GM21423 (cell line): Measurements from ENCODE around the gene RNU1-4.
"Not testable (repeated sequence)": the region's sequence is repeated elsewhere in the genome, so short reads cannot be mapped to it uniquely, and the experiment has no call there.

ENCODE experiments used
- ATAC-seq: cut with Tn5 transposase; IDR thresholded peaks from one replicate; pipeline ENCODE4 v1.9.1; 2021; ENCODE audit warnings: mild to moderate bottlenecking, moderate library complexity; ENCODE audit not compliant: unreplicated experiment

The RNU1-4 gene

DNA sequence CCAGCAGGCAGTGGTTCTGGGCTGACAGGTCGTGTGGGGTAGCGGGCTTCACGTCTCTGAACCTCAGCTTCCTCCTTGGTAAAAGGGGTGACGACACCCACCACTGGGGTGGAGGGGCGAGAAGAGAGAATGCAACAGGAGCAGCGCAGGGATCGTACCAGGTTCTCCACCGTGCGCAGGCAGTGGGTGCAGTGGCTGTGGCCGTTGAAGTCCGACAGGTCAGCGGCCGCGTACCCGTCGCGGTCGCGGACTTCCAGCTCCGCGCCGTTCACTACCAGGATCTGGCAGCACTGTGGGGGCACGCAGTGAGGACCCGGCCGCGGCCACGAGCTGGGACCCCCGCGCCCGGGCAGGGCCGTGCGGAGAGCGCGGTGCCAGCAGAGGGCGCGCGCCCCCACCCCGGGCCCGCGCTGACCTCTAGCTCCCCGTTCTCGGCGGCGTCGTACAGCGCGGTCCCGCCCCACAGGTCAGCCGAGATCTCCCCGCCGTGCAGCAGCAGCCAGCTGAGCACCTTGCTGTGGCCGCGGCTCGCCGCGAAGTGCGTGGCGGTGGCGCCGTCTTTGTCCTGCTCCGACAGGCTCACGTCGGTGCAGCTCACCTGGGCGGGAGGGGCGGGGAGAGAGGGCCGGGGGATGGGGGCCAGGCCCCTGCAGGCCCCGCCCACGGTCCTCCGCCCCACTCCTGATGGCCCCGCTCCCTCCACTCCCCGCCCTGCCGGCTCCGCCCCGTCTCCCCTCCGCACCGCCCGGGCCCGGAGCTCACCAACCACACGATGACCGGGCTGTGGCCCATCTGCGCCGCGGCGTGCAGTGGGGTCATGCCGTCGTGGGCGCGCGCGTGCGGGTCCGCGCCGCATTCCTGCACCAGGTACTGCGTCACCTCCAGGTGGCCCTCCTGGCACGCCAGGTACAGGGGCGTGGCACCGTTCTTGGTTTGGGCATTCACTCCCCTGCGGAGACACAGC, 32.9 kb upstream of the RNU1-4 start:
- ATAC-seq = not testable (repeated sequence)

DNA sequence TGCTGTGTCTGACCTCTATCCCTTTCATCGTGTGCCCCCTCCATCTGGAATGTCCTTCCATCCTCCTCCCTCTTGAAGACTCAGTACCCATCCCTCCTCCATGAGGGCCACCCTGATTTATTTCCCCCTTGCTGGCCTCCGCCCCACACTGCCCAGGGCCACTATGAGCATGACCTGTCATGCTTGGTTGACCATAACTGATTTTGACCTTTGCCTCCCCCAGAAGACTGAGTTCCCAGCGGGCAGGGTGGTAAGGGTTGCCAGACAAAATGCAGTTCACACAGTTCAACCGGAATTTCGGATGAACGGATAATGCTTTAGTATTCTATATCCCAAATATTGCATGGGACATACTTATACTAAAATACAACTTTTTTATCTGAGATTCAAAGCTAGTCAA, 31.6 kb upstream of the RNU1-4 start:
- not testable (repeated sequence) for ATAC-seq

DNA sequence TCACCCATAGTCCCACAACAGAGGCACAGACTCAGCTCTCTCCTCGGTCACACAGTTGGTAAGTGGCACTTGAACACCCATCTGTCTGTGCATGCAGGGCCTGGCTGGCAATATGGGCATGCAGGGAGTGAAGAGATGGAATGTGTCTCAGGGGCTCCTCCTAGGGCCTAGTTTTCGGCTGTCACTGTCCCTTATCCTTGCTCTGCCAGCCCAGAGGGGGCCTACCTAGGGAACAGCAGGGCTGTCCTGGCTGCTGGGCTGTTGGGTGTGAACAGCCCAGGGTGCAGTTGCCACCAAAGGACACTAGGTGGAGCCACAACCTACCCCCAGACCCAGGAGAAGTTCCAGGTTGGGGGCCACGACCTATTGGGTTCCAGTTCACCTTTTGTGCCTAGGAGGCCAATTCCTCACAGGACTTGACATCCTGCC, 30.6 kb upstream of the RNU1-4 start:
- peak; percentile 54 for ATAC-seq

DNA sequence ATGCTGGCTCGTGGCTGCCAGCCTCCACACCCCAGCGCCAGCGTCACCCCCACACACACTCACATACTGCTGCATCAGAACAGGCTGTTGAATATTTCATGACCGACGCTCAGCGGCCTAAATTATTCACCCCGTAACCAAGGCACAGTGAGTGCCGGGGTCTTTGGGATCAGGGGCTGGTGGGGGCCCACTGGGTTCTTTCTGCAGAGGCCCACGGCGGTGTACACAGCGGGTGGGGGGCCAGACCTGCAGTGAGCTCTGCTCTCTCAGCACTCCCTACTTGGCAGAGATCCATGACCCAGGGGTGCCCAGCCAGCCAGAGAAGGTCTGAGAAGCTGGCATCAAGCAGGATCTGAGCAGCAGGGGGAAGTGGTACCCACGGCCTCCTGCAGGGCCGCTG, 29.7 kb upstream of the RNU1-4 start:
- ATAC-seq = not testable (repeated sequence)

DNA sequence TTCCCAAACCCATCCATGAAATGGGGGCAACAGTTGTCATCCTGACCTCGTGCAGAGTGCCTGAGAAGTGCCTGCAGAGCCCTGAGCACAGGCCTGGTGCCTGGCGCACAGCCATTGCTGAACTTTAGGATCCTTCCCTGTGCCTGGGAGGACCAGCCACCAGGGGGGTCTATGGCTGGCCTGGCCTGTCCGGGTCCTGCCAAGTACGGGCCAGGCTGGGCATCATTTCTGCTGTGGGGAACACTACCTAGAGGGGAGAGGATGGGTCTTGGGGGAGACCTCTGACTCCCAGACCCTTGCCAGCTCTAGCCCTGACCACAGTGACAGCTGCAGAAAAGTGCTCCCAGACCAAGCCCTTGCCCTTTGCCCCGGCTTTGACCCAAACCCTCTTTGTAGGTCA, 28.2 kb upstream of the RNU1-4 start:
- ATAC-seq = not testable (repeated sequence)

DNA sequence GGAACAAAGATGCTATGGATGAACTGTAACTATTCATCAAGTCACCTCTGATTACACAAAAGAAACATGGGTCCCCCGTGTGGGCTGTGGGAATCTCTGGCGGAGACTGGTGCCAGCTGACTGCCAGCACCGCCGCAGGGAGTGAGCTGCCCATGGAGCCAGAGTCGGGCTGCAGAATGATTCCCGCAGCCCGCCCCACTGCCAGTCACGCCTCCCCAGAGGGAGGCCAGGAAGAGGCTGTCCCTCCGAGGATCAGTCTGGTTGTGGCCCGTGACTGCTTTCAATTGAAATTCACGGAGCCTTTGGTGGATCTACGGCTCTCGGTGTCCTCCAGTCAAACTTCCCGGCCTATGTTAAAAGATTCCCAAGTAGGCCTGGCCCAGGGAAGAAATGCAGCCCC, 27.7 kb upstream of the RNU1-4 start:
- not testable (repeated sequence) for ATAC-seq

DNA sequence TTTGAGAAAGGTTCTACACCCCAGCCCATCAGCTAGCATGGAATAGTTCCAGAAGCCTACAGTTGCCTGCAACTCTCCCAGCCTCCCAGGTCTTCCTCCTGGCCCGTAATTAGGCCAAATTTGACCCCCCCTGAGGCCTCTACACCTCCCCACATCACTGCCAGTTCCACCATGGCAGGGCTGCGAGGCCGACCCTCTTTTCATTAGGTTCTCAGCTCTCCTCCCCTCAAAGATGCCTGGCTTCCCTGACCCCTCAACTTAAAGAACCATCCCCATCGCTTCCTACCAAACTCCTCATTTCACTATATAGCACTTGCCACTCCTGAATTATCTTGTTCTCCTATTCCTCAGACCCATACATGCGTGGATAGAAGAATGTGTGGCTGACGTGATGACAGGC, 27.3 kb upstream of the RNU1-4 start:
- ATAC-seq = not testable (repeated sequence)

DNA sequence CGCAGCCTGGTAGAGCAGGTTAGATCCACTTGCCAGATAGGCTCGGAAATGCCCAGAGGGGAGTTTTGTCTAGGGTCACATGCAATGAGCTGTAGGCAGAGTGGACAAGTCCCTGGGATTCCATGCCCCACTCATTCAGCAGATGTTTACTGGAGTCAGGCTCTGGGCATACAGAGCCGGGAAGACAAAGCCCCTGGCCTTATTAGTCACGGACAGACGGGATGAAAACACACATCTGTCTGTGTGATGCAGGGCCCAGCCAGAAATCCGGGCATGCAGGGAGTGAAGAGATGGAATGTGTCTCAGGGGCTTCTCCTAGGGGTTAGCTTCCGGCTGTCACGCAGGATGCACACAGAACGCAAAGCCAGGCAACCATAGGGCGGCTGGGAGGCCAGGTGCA, 26.8 kb upstream of the RNU1-4 start:
- not testable (repeated sequence) for ATAC-seq

DNA sequence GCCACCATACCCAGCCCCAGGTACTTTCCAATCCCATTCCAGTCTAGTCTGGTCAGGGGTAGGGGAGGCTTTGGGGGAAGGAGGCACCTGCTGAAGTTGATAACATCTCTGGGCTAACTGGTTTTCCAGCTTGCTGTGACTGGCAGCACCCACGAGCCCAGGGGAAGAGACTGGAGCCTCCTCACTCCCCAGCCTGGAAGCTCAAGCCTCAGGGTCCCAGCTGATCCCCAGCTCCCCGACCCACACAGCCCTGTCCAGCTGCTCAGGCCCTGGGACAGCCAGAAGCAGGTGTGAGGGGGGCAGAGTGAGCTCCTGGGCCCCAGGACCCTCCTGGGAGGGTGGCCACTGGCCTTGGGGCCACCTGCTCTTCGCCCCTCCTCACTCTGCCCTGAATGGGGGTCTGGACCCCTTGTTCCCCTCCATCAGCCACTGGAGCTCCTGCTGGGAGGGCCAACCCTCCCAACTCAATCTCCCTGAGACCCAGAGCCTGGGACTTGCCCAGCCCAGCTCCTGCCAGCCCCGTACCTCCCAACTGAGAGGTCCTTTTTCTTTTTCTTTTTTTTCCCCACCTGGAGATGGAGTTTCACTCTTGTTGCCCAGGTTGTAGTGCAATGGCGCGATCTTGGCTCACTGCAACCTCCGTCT, 23.5 kb upstream of the RNU1-4 start:
- no peak for ATAC-seq

DNA sequence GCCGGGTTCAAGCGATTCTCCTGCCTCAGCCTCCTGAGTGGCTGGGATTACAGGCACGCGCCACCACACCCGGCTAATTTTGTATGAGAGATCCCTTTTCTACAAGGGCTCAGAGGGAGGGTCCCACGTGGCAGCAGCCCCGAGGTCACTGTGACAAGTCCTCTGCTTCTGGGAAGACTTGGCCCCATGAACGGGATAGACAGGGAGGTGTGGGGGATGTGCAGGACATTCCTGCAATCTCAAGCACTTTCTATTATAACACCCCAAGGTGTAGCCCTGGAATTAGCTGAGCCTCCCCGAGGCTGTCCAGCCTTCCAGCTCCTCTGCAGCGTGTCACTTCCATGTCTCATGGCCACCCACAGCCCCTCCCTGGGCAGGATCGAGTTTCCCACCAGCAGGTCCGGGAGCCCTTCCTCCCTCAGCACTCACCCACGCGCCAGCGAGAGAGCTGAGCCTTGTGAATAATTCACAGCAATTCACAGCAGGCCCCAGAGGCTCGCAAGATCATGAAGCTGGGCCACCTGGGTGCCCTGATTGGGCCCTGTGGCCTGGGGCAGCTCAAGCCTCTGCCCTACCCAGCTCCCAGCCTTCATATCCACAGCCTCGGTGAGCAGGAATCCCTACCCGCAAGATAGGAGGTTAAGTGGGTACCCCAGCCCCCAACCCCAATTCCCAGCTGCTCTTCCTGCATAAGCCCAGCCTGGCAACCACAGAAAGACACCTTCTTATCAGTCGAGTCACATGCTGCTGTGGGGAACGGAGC, 22.8 kb upstream of the RNU1-4 start:
- ATAC-seq = no peak

DNA sequence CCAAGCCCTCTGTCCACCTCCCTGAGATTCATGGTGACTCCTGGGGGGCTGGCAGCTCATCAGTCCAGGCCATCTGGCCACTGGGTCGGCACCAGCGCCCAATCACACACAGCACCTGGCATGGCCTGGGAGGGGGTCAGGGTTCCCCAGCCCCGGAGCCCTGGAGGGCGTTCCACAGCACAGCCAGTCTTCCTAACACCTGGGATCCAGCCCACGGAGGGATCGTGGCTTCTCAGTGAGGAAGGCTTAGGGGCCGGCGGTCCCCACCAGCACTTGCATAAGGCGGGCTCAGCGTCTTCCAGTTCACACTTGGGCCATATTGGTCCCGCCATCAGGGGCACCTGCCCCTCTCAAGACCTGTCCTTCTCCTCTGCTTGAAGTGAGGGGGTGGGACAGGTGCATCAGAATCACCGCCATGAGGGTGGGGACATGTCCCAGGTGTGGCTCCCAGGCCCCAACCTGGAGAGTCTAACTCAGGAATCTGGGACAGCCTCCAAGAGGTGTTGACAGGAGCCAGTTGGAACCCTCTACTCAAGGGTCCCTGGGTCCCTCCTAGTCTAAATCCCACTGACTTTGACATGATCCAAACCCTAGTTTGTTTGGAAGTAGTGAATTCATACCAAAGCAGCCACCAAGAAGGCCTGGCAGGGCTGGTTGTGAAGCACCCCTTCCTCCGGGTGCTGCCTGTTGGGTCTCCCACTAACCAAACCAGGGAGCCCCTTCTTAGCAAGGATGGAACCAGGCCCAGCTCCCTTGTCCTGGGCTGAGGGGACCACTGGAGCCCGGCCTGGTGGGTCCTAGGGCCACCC, 22.0 kb upstream of the RNU1-4 start:
- ATAC-seq = not testable (repeated sequence)

DNA sequence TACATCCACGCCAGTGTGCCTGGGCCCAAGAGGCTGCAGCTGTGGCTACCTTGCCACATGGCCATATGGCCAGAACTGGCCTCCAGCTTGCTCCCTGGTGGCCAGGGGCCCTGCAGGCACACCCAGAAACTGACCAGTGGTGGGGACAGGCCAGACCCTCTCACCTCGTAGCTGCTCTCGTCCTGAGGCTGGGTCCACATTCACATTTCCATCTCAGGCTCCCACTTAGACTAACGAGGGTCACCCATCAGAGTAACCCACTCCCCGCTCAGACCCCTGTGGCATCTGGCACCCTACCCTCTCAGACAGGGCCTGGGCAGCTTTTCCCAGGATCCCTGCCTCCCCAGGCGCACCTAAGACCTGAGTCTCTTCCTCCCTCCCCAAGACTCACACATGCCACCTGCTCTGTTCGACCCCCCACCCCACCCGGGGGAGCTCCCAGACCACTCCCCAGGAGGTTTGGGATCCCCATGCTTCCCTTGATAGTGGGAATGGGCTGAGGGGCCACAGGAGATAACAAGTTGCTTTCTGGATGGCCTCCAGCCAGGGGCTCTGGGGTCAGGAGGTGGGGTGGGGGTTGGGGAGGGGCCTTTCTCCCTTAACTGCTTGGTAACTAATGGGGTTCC, 21.3 kb upstream of the RNU1-4 start:
- ATAC-seq = no peak

DNA sequence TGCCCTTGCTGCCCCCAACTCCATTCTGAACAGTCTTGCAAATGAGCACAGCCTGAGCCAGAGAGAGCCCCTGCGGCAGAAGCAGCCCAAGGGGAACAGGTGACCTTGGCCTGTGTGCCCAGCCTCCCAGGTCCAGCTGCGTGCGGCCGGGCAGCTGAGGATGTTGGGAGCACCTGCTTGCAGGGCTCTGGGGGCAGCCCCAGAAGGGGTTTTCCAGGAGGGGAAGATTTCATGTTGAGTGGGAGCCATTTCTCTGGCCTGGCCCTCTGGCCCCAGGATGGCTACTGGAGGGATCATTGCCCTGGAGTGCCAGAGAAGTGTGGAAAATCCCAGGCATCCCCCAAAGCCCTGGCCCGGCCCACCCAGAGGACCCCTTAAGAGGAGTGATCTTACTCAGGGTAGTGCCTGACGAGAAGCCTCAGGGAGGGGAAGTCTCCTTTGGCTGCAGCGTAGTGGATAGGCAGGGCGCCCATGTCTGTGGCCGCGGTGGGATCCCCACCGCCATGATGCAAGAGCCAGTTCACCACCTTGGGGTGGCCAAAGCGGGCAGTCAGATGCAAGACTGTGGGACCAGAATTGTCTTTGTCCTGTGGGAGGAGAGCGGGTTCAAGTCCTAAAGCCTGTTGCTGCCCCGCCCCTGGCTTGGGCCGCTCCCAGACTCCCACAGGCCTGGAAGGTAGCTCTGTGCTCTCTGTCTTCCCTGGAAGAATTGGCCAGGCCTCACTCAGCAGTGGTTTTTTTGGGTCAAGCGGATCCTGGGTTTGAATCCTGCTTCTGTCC, 20.6 kb upstream of the RNU1-4 start:
- ATAC-seq = no peak

DNA sequence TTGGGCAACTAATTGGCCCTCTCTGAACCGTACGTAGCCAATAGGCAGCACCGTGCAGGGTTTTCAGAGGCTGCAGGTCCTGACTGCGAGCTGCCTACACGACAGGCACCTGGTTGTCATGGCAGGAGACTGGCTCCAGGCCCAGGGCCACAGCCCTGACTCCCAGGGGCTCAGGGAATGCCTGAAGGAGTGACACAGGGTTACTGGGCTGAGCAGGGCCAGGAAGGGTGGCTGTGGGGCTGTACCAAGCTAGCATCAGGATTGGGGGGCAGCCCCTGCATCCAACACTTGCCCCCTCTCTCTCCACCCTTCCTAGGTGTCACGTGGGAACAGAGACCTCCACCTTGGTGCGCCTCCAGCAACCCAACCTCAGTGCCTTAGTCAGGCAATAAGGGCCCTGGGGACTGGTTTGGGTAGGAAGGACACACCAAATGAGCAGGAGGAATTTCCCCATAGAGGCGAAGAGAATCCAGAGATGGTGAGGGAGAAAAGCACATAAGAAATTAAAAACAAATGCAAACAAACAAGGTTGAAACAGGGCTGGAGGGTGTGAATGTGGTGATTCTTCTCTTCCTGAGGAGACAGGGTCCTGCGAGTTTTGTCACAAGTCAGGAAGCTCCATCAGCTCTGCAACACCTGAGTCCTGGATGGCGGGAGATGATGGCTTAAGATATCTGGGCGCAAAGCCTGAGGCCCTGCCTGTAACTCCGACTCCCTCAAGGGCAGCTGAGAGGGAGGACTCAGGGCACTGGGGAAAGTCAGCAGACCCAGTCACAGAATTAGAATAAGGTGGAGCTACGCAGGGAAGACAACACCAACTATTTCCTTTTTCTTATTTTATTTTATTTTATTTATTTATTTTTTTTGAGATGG, 19.7 kb upstream of the RNU1-4 start:
- no peak for ATAC-seq

DNA sequence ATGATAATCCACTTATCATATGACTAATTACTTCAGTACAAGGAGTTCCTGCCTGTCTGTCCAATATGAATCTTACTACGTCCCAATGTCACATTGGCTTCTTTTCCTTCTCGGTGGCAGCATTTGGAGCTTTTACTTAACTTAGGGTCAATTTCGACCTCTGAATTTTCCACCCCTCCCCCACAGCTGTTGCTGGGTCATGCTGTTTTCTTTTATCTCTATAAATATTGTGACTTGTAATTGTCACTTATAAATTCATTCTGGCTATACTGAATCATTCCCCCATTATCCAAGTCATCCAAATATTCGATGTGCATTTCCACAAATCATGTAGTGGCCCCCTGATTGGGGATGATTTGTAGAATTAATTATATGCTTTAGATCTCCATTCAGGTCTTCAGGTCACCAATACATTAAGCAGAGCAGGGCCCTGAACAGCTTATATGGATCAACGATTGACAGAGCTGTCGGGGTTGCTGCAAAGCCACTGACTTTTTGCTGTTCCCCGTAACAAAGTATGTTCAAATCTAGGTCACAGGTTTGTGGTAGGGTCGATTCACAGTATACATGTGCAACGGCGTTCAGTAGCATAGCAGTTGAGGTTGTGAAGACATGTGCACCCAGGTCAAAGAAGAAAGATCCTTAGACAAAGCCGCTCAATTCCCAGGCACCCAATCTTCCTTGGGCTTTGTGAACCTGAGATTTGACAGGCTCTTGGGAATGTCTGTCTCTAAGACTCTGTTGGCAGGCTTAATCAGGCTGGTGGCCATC, 18.3 kb upstream of the RNU1-4 start:
- no peak for ATAC-seq

DNA sequence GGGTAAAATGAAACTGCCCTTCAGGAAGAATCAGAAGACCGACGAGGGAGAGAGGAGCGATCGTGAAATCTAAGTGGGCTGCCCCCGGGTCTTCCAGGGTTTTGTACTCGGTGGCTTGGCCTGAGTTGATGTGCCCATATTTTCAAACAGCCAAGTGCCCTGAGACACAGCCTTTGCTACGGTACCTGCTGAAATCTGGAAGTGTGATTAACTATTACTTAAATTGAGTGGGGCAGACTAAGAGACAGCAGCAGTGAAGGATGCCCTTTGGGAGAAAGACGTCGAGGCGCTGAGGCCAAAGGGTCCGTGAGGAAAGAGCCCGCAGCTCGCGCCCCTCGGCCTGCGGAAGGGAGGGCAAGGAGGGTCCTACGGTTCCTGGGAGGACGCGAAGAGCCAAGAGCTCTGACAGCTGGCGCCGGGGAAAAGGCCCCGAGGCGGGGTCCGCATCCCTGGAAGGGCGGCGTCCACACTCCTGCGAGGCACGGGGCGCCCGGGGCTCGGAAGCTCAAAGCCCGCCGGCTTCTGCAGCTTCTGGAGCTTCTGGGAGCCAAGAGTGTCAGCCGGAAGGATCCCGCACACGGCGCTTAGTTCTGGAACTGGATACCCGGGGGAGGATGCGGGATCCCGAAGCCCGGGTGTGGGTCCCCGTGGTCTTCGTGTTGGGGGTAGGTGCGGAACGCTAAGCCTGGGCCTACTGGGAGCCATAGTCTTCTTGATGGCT, 15.4 kb upstream of the RNU1-4 start:
- ATAC-seq = no peak
